Heart left ventricle (tissue), 16 donors: ENCODE measurements around the gene TACR2. TPM values are rescaled to one million over a fixed set of nuclear protein-coding genes. Genes with fewer than 3 reads are reported as not detected.

Source experiments
- ATAC-seq, 4 donors: fragments of 200-7000 bp; cut with Tn5 transposase; one replicate each; pipeline ENCODE4 v1.9.1; 2020 to 2022; ENCODE audit warnings: moderate library complexity in 4 of 4, mild to moderate bottlenecking in 3 of 4, moderate number of reproducible peaks in 1 of 4
- DNase-seq, 5 donors: peaks; one replicate each; pipeline ENCODE4 v3.0.0-alpha.2; 2020
- H3K27ac ChIP-seq, 12 donors: fragments of 200-600 bp; sonication (generic) in 4 of 12; one replicate each; pipeline versions ENCODE4 v1.5.0 to v1.8.0; 2016 to 2022; ENCODE audit warnings: mild to moderate bottlenecking in 2 of 12
- H3K27me3 ChIP-seq, 9 donors: fragments of 200-600 bp; sonication (generic) in 2 of 9; one replicate each; pipeline versions ENCODE4 v1.5.1 to v1.8.0; 2016 to 2022; ENCODE audit warnings: mild to moderate bottlenecking in 3 of 9
- H3K36me3 ChIP-seq, 9 donors: fragments of 200-600 bp; sonication (generic) in 2 of 9; one replicate each; pipeline versions ENCODE4 v1.5.0 to v1.8.0; 2018 to 2022; ENCODE audit warnings: mild to moderate bottlenecking in 2 of 9
- H3K4me1 ChIP-seq, 12 donors: fragments of 200-600 bp; sonication (generic) in 4 of 12; one replicate each; pipeline versions ENCODE4 v1.5.0 to v1.8.0; 2016 to 2022; ENCODE audit warnings: mild to moderate bottlenecking in 3 of 12
- H3K4me3 ChIP-seq, 12 donors: fragments of 200-600 bp; sonication (generic) in 4 of 12; one replicate each; pipeline versions ENCODE4 v1.5.0 to v1.8.0; 2017 to 2022; ENCODE audit warnings: mild to moderate bottlenecking in 9 of 12, moderate library complexity in 4 of 12
- H3K9me3 ChIP-seq, 12 donors: fragments of 200-600 bp; sonication (generic) in 4 of 12; one replicate each; pipeline versions ENCODE4 v1.5.0 to v1.8.0; 2016 to 2022; ENCODE audit warnings: mild to moderate bottlenecking in 1 of 12
- CTCF ChIP-seq, 12 donors: fragments of 200-600 bp; sonication (generic) in 4 of 12; IDR thresholded peaks; one replicate each; pipeline versions ENCODE4 v1.5.0 to v1.8.0; 2018 to 2022; ENCODE audit warnings: antibody characterized with exemption in 12 of 12, mild to moderate bottlenecking in 5 of 12
- POLR2A ChIP-seq, 2 donors: fragments of 450-650 bp; IDR thresholded peaks; one replicate each; pipeline ENCODE4 v1.6.1; 2017; ENCODE audit warnings: antibody characterized with exemption in 2 of 2, mild to moderate bottlenecking in 2 of 2, moderate library complexity in 2 of 2
- WGBS, 4 donors: extraction: QIAGEN DNeasy Blood & Tissue Kit in 2 of 4; methylation state at CpG; one replicate each; pipeline versions ENCODE4 v1.1.5 to v1.1.7; 2013 to 2018; 5-methylcytosine and 5-hydroxymethylcytosine counted together
- intact Hi-C, 10 donors: fragments of 100-400 bp; cut with DNase I; formaldehyde crosslinking; loops; one replicate each; pipeline versions ENCODE4 v1.11.1 to v1.14.2; 2022
- polyA plus RNA-seq, 2 donors: library from polyadenylated mRNA; stranded (reverse); fragments of 200-250 nt; gene quantifications; one replicate each; pipeline ENCODE4 v1.2.3, GENCODE V29; 2013
- total RNA-seq, 9 donors: library from RNA; depleted of rRNA in 2 of 9; stranded (reverse); fragments of >200 nt in 2 of 9; fragmentation: NEBNext Ultra II Directional in 3 of 9; extraction: Animal tissue kit (Norgen Biotek cat#: 25700) in 3 of 9; gene quantifications; one replicate each; pipeline versions ENCODE4 v1.1.0 to v1.2.4, GENCODE V29; 2016 to 2023
- donor health status: ischemic (EF 13 %, LVEDD 7.1; RV severe dilation, severe dysfunction).
- donor health status: healthy with polysubstance abuse.
- donor health status: DM: no; HTN: yes; CAD: no.
- donor health status: DM: no; HTN: no; CAD: no.
- donor health status: ischemic (EF 25% LVEDD 6.9; RV normal size, moderate dysfunction).
- donor health status: ischemic (EF 25% LVEDD 5.7; RV mildly dilated, moderate dysfunction).
- donor health status: healthy.
- donor health status: DM: yes; HTN: yes; CAD: no.
- donor health status: ischemic (EF 35%, LVEDD 5.7; RV mildly dilated, moderate dysfunction).
- donor health status: nonischemic (EF 11% LVEDD 7.7; RV severe dilation, severe dysfunction).
- donor health status: DM: yes; HTN: yes; CAD: no.
- donor health status: PGD.
- donor health status: ischemic (EF 29% LVEDD 5.4; RV normal size, mild dysfunction).
- donor health status: nonischemic (EF 23%, LVEDD 6.1; RV moderate dilation, normal function).

The TACR2 gene
- total and polyA plus RNA-seq, 11 donors = 0.11 to 0.39 (median 0.23) TPM; not detected in 5

- Histone ChIP-seq H3K27me3 (no peaks in the 10 kb centered on the region), H3K9me3 (no peaks in the 10 kb centered on the region), H3K4me3 (no peak overlapping the region), H3K27ac (peak overlapping the region in 9 of 12 donors; percentile 40 to 68 (median 59)), H3K4me1 (peaks cover 0 to 21% (median 14%) of the 10 kb centered on the region in 12 donors), H3K36me3 (no peaks in the 10 kb centered on the region)
- intact Hi-C loops = loop anchor here in 1 of 10 donors (5.0 kb wide), 1 partner anchor 63 kb away; no protein-coding TSS in a partner anchor
- no peak for TF ChIP-seq CTCF (IDR thresholded peaks at IDR 0.05)
- 51 to 65% (median 55%) methylated on average over 5 of the region's 5 CpGs for WGBS, 4 donors
- DNase-seq (no peak), ATAC-seq (peak in 3 of 4 donors; percentile 62 to 67 (median 64))
Measured at GRCh38 chr10:69439350-69439739, 22.6 kb upstream of the TACR2 start.

- H3K27ac ChIP-seq = peak overlapping the region; percentile 38 to 68 (median 58)
- 40 to 49% (median 43%) methylated on average over 6 to 10 of the region's 10 CpGs for WGBS, 4 donors
- no peak overlapping the region for H3K4me3 ChIP-seq
- DNase-seq = no peak
- TF ChIP-seq POLR2A (IDR thresholded peaks at IDR 0.05) = no peak
- intact Hi-C loops = loop anchor here in 1 of 10 donors (5.0 kb wide), 1 partner anchor 64 kb away; no protein-coding TSS in a partner anchor
- no peaks in the 10 kb centered on the region for H3K27me3 ChIP-seq
- H3K4me1 ChIP-seq = peaks cover 0 to 21% (median 14%) of the 10 kb centered on the region in 12 donors
- H3K36me3 ChIP-seq = no peaks in the 10 kb centered on the region
- peak; percentile 53 to 77 (median 64) for ATAC-seq
- no peaks in the 10 kb centered on the region for H3K9me3 ChIP-seq
Measured at GRCh38 chr10:69438536-69439349, 22.0 kb upstream of the TACR2 start.

- no peaks in the 10 kb centered on the region for H3K36me3 ChIP-seq
- ATAC-seq (no peak), DNase-seq (no peak)
- H3K4me3 ChIP-seq = no peak overlapping the region
- WGBS, 4 donors = 84 to 88% (median 85%) methylated on average over 12 to 13 of the region's 13 CpGs
- no peak for TF ChIP-seq CTCF (IDR thresholded peaks at IDR 0.05)
- no peak for TF ChIP-seq POLR2A (IDR thresholded peaks at IDR 0.05)
- peak overlapping the region in 6 of 12 donors; percentile 40 to 59 (median 58) for H3K27ac ChIP-seq
- H3K27me3 ChIP-seq = no peaks in the 10 kb centered on the region
- intact Hi-C loops = loop anchor here in 1 of 10 donors (5.0 kb wide), 1 partner anchor 65 kb away; no protein-coding TSS in a partner anchor
- no peaks in the 10 kb centered on the region for H3K9me3 ChIP-seq
- H3K4me1 ChIP-seq = peaks cover 0 to 21% (median 14%) of the 10 kb centered on the region in 12 donors
Measured at GRCh38 chr10:69437321-69438259, 20.9 kb upstream of the TACR2 start.

GRCh38 chr10:69435966-69436520, 19.3 kb upstream of the TACR2 start:
- intact Hi-C loops = loop anchor here in 1 of 10 donors (5.0 kb wide), 1 partner anchor 66 kb away; no protein-coding TSS in a partner anchor
- no peak overlapping the region for H3K27ac ChIP-seq
- H3K9me3 ChIP-seq = no peaks in the 10 kb centered on the region
- TF ChIP-seq CTCF (IDR thresholded peaks at IDR 0.05) (no peak), POLR2A (IDR thresholded peaks at IDR 0.05) (no peak)
- no peaks in the 10 kb centered on the region for H3K27me3 ChIP-seq
- H3K4me1 ChIP-seq = peaks cover 0 to 21% (median 14%) of the 10 kb centered on the region in 12 donors
- ATAC-seq = no peak
- WGBS, 4 donors = 93 to 97% (median 95%) methylated on average over 12 to 14 of the region's 14 CpGs
- no peak overlapping the region for H3K4me3 ChIP-seq
- no peak for DNase-seq
- H3K36me3 ChIP-seq = no peaks in the 10 kb centered on the region
